Neural progenitor cell (in vitro differentiated cells): ENCODE data around the gene COL9A2. TPM values are rescaled to one million over a fixed set of nuclear protein-coding genes. Genes with fewer than 3 reads are reported as not detected.

Experiments used
- DNase-seq: peaks from one replicate; pipeline ENCODE4 v3.0.0-alpha.2; 2016; ENCODE audit warnings: low spot score
- H2AFZ ChIP-seq: fragments of 200-600 bp; sonication (generic); replicated peaks from 2 replicates; pipeline ENCODE4 v1.6.1; 2016; ENCODE audit warnings: antibody characterized with exemption
- H3F3A ChIP-seq: fragments of 200-600 bp; sonication (generic); 2 replicates; pipeline ENCODE4 v1.6.1; 2016; ENCODE audit warnings: antibody characterized with exemption, low read depth
- H3K27ac ChIP-seq: fragments of 200-600 bp; sonication (generic); 2 replicates; pipeline ENCODE4 v1.5.1; 2016; ENCODE audit warnings: mild to moderate bottlenecking
- H3K27me3 ChIP-seq: fragments of 200-600 bp; sonication (generic); 2 replicates; pipeline ENCODE4 v1.6.1; 2016; ENCODE audit warnings: mild to moderate bottlenecking, moderate library complexity
- H3K36me3 ChIP-seq: fragments of 200-600 bp; sonication (generic); 2 replicates; pipeline ENCODE4 v1.5.1; 2016
- H3K4me1 ChIP-seq: fragments of 200-600 bp; sonication (generic); 2 replicates; pipeline ENCODE4 v1.6.1; 2016; ENCODE audit warnings: mixed run types
- H3K4me2 ChIP-seq: fragments of 200-600 bp; sonication (generic); 2 replicates; pipeline ENCODE4 v1.6.1; 2016
- H3K4me3 ChIP-seq: fragments of 200-600 bp; sonication (generic); 2 replicates; pipeline ENCODE4 v1.5.1; 2016
- H3K79me2 ChIP-seq: fragments of 200-600 bp; sonication (generic); 2 replicates; pipeline ENCODE4 v1.6.1; 2016; ENCODE audit warnings: low read depth
- H3K9ac ChIP-seq: fragments of 200-600 bp; sonication (generic); 2 replicates; pipeline ENCODE4 v1.6.1; 2016
- H3K9me3 ChIP-seq: fragments of 200-600 bp; sonication (generic); 2 replicates; pipeline ENCODE4 v1.5.1; 2016; ENCODE audit warnings: low read depth
- H4K20me1 ChIP-seq: fragments of 200-600 bp; sonication (generic); 2 replicates; pipeline ENCODE4 v1.6.1; 2016; ENCODE audit warnings: low read depth
- H3K27ac Mint-ChIP-seq: 3 replicates; pipeline ENCODE4 v1.8.0; 2021; ENCODE audit warnings: mixed read lengths
- H3K27me3 Mint-ChIP-seq: 2 replicates; pipeline ENCODE4 v1.8.0; 2022; ENCODE audit warnings: low read depth, mild to moderate bottlenecking, inconsistent platforms, moderate library complexity, mixed read lengths; ENCODE audit not compliant: insufficient read depth
- H3K36me3 Mint-ChIP-seq: 3 replicates; pipeline ENCODE4 v1.8.0; 2021; ENCODE audit warnings: mixed read lengths
- H3K4me1 Mint-ChIP-seq: 3 replicates; pipeline ENCODE4 v1.8.0; 2021; ENCODE audit warnings: mixed read lengths
- H3K4me3 Mint-ChIP-seq: 3 replicates; pipeline ENCODE4 v1.8.0; 2021; ENCODE audit warnings: mild to moderate bottlenecking, moderate library complexity, mixed read lengths
- H3K9me3 Mint-ChIP-seq: 3 replicates; pipeline ENCODE4 v1.8.0; 2020; ENCODE audit warnings: mixed read lengths
- CTCF ChIP-seq: fragments of 200-600 bp; sonication (generic); IDR thresholded peaks from 2 replicates; pipeline ENCODE4 v1.5.1; 2017; ENCODE audit warnings: antibody characterized with exemption, mild to moderate bottlenecking
- EZH2 ChIP-seq: fragments of 200-600 bp; sonication (generic); IDR thresholded peaks from 2 replicates; pipeline ENCODE4 v1.6.1; 2017; ENCODE audit warnings: antibody characterized with exemption, mild to moderate bottlenecking, moderate library complexity
- EZH2phosphoT487 ChIP-seq: fragments of 200-600 bp; sonication (generic); IDR thresholded peaks from 2 replicates; pipeline ENCODE4 v1.6.1; 2017; ENCODE audit warnings: antibody characterized with exemption
- total RNA-seq: library from RNA; depleted of rRNA; stranded (reverse); fragments of >200 nt; gene quantifications from 2 replicates; pipeline ENCODE4 v1.2.3, GENCODE V29; 2015; ENCODE audit warnings: low replicate concordance

The COL9A2 gene
- total RNA-seq, 1 donor from 2014 or later = 3.7 TPM

GRCh38 chr1:40267767-40268187 is 49.3 kb downstream of the COL9A2 start:
- Histone ChIP-seq H3K9ac (no peak overlapping the region), H4K20me1 (no peaks in the 10 kb centered on the region)

GRCh38 chr1:40266786-40267535 is 50.1 kb downstream of the COL9A2 start:
- H3K4me1 Mint-ChIP-seq = no peaks in the 10 kb centered on the region
- H3K27ac Mint-ChIP-seq = no peak overlapping the region
- Histone ChIP-seq H3K4me1 (no peaks in the 10 kb centered on the region), H3K27me3 (no peaks in the 10 kb centered on the region), H3K4me3 (no peak overlapping the region), H3K36me3 (peaks cover 5% of the 10 kb centered on the region), H4K20me1 (no peaks in the 10 kb centered on the region), H2AFZ (no peak overlapping the region), H3K9me3 (no peaks in the 10 kb centered on the region), H3K4me2 (no peak overlapping the region), H3K79me2 (peaks cover 24% of the 10 kb centered on the region), H3K9ac (no peak overlapping the region), H3K27ac (no peak overlapping the region), H3F3A (no peaks in the 10 kb centered on the region)
- H3K4me3 Mint-ChIP-seq = no peak overlapping the region
- H3K36me3 Mint-ChIP-seq = peaks cover 9% of the 10 kb centered on the region
- no peaks in the 10 kb centered on the region for H3K27me3 Mint-ChIP-seq
- H3K9me3 Mint-ChIP-seq = no peaks in the 10 kb centered on the region
- no peak for DNase-seq
- TF ChIP-seq CTCF (no peak), EZH2 (no peak), EZH2phosphoT487 (no peak)

More at GRCh38 chr1:40267767-40268187, 49.3 kb downstream of the COL9A2 start:
- no peak overlapping the region for H3K4me2 ChIP-seq
- H3K79me2 ChIP-seq = peaks cover 24% of the 10 kb centered on the region
- H3K27me3 Mint-ChIP-seq = no peaks in the 10 kb centered on the region
- H3K4me3 ChIP-seq = no peak overlapping the region
- no peaks in the 10 kb centered on the region for H3F3A ChIP-seq
- no peaks in the 10 kb centered on the region for H3K9me3 ChIP-seq
- H3K36me3 ChIP-seq = peaks cover 12% of the 10 kb centered on the region
- H3K36me3 Mint-ChIP-seq = peaks cover 10% of the 10 kb centered on the region
- no peak for TF ChIP-seq EZH2
- H3K27ac Mint-ChIP-seq = no peak overlapping the region
- H3K27ac ChIP-seq = no peak overlapping the region
- H3K4me3 Mint-ChIP-seq = no peak overlapping the region
- no peaks in the 10 kb centered on the region for H3K4me1 ChIP-seq
- no peaks in the 10 kb centered on the region for H3K27me3 ChIP-seq
- no peak overlapping the region for H2AFZ ChIP-seq
- DNase-seq = no peak
- no peaks in the 10 kb centered on the region for H3K9me3 Mint-ChIP-seq
- no peaks in the 10 kb centered on the region for H3K4me1 Mint-ChIP-seq

GRCh38 chr1:40265919-40266318 is 51.2 kb downstream of the COL9A2 start:
- no peak overlapping the region for H3K4me3 ChIP-seq
- H3K27ac ChIP-seq = no peak overlapping the region
- peaks cover 27% of the 10 kb centered on the region for H3K79me2 ChIP-seq
- no peaks in the 10 kb centered on the region for H4K20me1 ChIP-seq
- H3K27ac Mint-ChIP-seq = no peak overlapping the region
- no peak overlapping the region for H2AFZ ChIP-seq
- no peak overlapping the region for H3K4me2 ChIP-seq
- TF ChIP-seq EZH2 (no peak), EZH2phosphoT487 (no peak), CTCF (no peak)
- H3K36me3 ChIP-seq = peaks cover 9% of the 10 kb centered on the region
- no peaks in the 10 kb centered on the region for H3K4me1 Mint-ChIP-seq
- H3K4me3 Mint-ChIP-seq = no peak overlapping the region
- H3F3A ChIP-seq = no peaks in the 10 kb centered on the region
- no peaks in the 10 kb centered on the region for H3K27me3 ChIP-seq
- no peak for DNase-seq
- no peaks in the 10 kb centered on the region for H3K9me3 Mint-ChIP-seq
- H3K4me1 ChIP-seq = no peaks in the 10 kb centered on the region
- no peaks in the 10 kb centered on the region for H3K27me3 Mint-ChIP-seq
- no peak overlapping the region for H3K9ac ChIP-seq
- no peaks in the 10 kb centered on the region for H3K9me3 ChIP-seq
- peaks cover 6% of the 10 kb centered on the region for H3K36me3 Mint-ChIP-seq

GRCh38 chr1:40265298-40265697 is 51.8 kb downstream of the COL9A2 start:
- no peak overlapping the region for H2AFZ ChIP-seq
- no peaks in the 10 kb centered on the region for H3K9me3 ChIP-seq
- H3K4me2 ChIP-seq = no peak overlapping the region
- no peaks in the 10 kb centered on the region for H3K27me3 ChIP-seq
- TF ChIP-seq EZH2phosphoT487 (no peak), EZH2 (no peak), CTCF (no peak)
- Mint-ChIP-seq H3K9me3 (no peaks in the 10 kb centered on the region), H3K4me3 (no peak overlapping the region), H3K27me3 (no peaks in the 10 kb centered on the region), H3K36me3 (peaks cover 9% of the 10 kb centered on the region), H3K4me1 (no peaks in the 10 kb centered on the region), H3K27ac (no peak overlapping the region)
- DNase-seq = no peak
- no peaks in the 10 kb centered on the region for H3F3A ChIP-seq
- H3K9ac ChIP-seq = no peak overlapping the region
- H3K4me3 ChIP-seq = no peak overlapping the region
- no peak overlapping the region for H3K27ac ChIP-seq
- H3K4me1 ChIP-seq = no peaks in the 10 kb centered on the region
- H3K79me2 ChIP-seq = peaks cover 33% of the 10 kb centered on the region
- H4K20me1 ChIP-seq = no peaks in the 10 kb centered on the region
- peaks cover 10% of the 10 kb centered on the region for H3K36me3 ChIP-seq
